HG02678 (cell line): ENCODE measurements around the gene RALGAPB.
"Not testable (repeated sequence)": the region's sequence is repeated elsewhere in the genome, so short reads cannot be mapped to it uniquely, and the experiment has no call there.

ENCODE experiments used
- ATAC-seq: cut with Tn5 transposase; IDR thresholded peaks from one replicate; pipeline ENCODE4 v1.9.1; 2021; ENCODE audit warnings: mild to moderate bottlenecking, moderate library complexity; ENCODE audit not compliant: unreplicated experiment

The RALGAPB gene

GRCh38 chr20:38472513-38473366, at the start of gene RALGAPB:
RALGAPB (plus strand) TSS chr20:38472843; CDS start chr20:38488433, 15,590 bp downstream.
- peak; percentile 91 for ATAC-seq

GRCh38 chr20:38423541-38423940, 49.1 kb upstream of the RALGAPB start:
- no peak for ATAC-seq

GRCh38 chr20:38424401-38424800, 48.2 kb upstream of the RALGAPB start:
- ATAC-seq = no peak

- ATAC-seq = no peak
These were observed 46.4 kb upstream of the RALGAPB start for GRCh38 chr20:38426006-38426897.

GRCh38 chr20:38427655-38428023, 45.0 kb upstream of the RALGAPB start:
- ATAC-seq = no peak

- ATAC-seq = no peak
These were observed 43.8 kb upstream of the RALGAPB start for GRCh38 chr20:38428800-38429199.

GRCh38 chr20:38429301-38429700, 43.3 kb upstream of the RALGAPB start:
- no peak for ATAC-seq

GRCh38 chr20:38430679-38431325, 41.8 kb upstream of the RALGAPB start:
- no peak for ATAC-seq

- no peak for ATAC-seq
These were observed 40.4 kb upstream of the RALGAPB start for GRCh38 chr20:38432292-38432691.

GRCh38 chr20:38432870-38433269, 39.8 kb upstream of the RALGAPB start:
- not testable (repeated sequence) for ATAC-seq

GRCh38 chr20:38433304-38433972, 39.2 kb upstream of the RALGAPB start:
- no peak for ATAC-seq

GRCh38 chr20:38434301-38434741, 38.3 kb upstream of the RALGAPB start:
- ATAC-seq = no peak

GRCh38 chr20:38434770-38435554, 37.7 kb upstream of the RALGAPB start, which contains the start of gene SNHG17:
SNHG17 (minus strand) TSS chr20:38435328.
- peak; percentile 67 for ATAC-seq

- no peak for ATAC-seq
These were observed 37.1 kb upstream of the RALGAPB start for GRCh38 chr20:38435555-38435939.

- ATAC-seq = no peak
These were observed 34.8 kb upstream of the RALGAPB start for GRCh38 chr20:38437796-38438195.

GRCh38 chr20:38441110-38441509, 31.5 kb upstream of the RALGAPB start:
- ATAC-seq = not testable (repeated sequence)

GRCh38 chr20:38441916-38442315, 30.7 kb upstream of the RALGAPB start:
- ATAC-seq = no peak

- ATAC-seq = no peak
These were observed 27.3 kb upstream of the RALGAPB start for GRCh38 chr20:38445381-38445796.

GRCh38 chr20:38445901-38446425, 26.7 kb upstream of the RALGAPB start:
- ATAC-seq = no peak
